Measurements from ENCODE around the gene ZNF143. TPM values are rescaled to one million over a fixed set of nuclear protein-coding genes. Genes with fewer than 3 reads are reported as not detected.
"Not testable (repeated sequence)": the region's sequence is repeated elsewhere in the genome, so short reads cannot be mapped to it uniquely, and the experiment has no call there.

ZNF143 gene
- polyA plus RNA-seq, 1 donor = 13.7 TPM

- no peak for DNase-seq (ENCODE audit: low read depth)
Observed at GRCh38 chr11:9535189-9535781, 74.5 kb downstream of the ZNF143 start.

GRCh38 chr11:9538548-9538947 is 77.7 kb downstream of the ZNF143 start:
- DNase-seq (ENCODE audit: low read depth) = no peak

- DNase-seq (ENCODE audit: low read depth) = not testable (repeated sequence)
Observed at GRCh38 chr11:9549216-9549615, 88.4 kb downstream of the ZNF143 start.

GRCh38 chr11:9550191-9550628 is 89.4 kb downstream of the ZNF143 start:
- DNase-seq (ENCODE audit: low read depth) = no peak

- no peak for DNase-seq (ENCODE audit: low read depth)
Observed at GRCh38 chr11:9561279-9561982, 100.6 kb downstream of the ZNF143 start.

GRCh38 chr11:9562716-9563115 is 101.9 kb downstream of the ZNF143 start:
- DNase-seq (ENCODE audit: low read depth) = no peak

- no peak for DNase-seq (ENCODE audit: low read depth)
Observed at GRCh38 chr11:9563196-9563730, 102.5 kb downstream of the ZNF143 start.

- no peak for DNase-seq (ENCODE audit: low read depth)
Observed at GRCh38 chr11:9565822-9566560, 105.2 kb downstream of the ZNF143 start.

GRCh38 chr11:9566561-9567063 is 105.8 kb downstream of the ZNF143 start:
- DNase-seq (ENCODE audit: low read depth) = no peak

GRCh38 chr11:9567401-9567800 is 106.6 kb downstream of the ZNF143 start:
- no peak for DNase-seq (ENCODE audit: low read depth)

GRCh38 chr11:9568161-9568853 is 107.5 kb downstream of the ZNF143 start:
- DNase-seq (ENCODE audit: low read depth) = no peak

- DNase-seq (ENCODE audit: low read depth) = peak; percentile 67
Observed at GRCh38 chr11:9568854-9569587, 108.2 kb downstream of the ZNF143 start.

GRCh38 chr11:9569588-9570164 is 108.9 kb downstream of the ZNF143 start:
- no peak for DNase-seq (ENCODE audit: low read depth)

- DNase-seq (ENCODE audit: low read depth) = no peak
Observed at GRCh38 chr11:9570313-9571025, 109.7 kb downstream of the ZNF143 start.

GRCh38 chr11:9571071-9571762 is 110.4 kb downstream of the ZNF143 start:
- no peak for DNase-seq (ENCODE audit: low read depth)

- DNase-seq (ENCODE audit: low read depth) = no peak
Observed at GRCh38 chr11:9571763-9572115, 110.9 kb downstream of the ZNF143 start.

- peak; percentile 95 for DNase-seq (ENCODE audit: low read depth)
Observed at GRCh38 chr11:9573052-9573774, 112.4 kb downstream of the ZNF143 start, which contains the start of gene WEE1. TSS of gene WEE1 (plus strand) at chr11:9573670. CDS start at chr11:9573934, 264 bp downstream.

- DNase-seq (ENCODE audit: low read depth) = no peak
Observed at GRCh38 chr11:9573775-9574621, 113.2 kb downstream of the ZNF143 start.

Data from forelimb muscle (tissue), 1 donor.